HT1080 (cell line): ENCODE measurements around the gene CNBD2. TPM values are rescaled to one million over a fixed set of nuclear protein-coding genes. Genes with fewer than 3 reads are reported as not detected.
"Not testable (repeated sequence)": the region's sequence is repeated elsewhere in the genome, so short reads cannot be mapped to it uniquely, and the experiment has no call there.

Experiments used
- DNase-seq: peaks from one replicate; pipeline ENCODE4 v3.0.0-alpha.2; 2015; ENCODE audit warnings: low read depth
- polyA plus RNA-seq, 2 experiments: library from polyadenylated mRNA; depleted of rRNA; stranded (reverse); fragments of >200 nt; gene quantifications; 2 replicates each; pipeline ENCODE4 v1.2.3, GENCODE V29; 2015
- total RNA-seq: library from RNA; depleted of rRNA; stranded (reverse); fragments of >200 nt; shearing (Covaris generic); gene quantifications from 2 replicates; pipeline ENCODE4 v1.2.3, GENCODE V29; 2014; rRNA removed

CNBD2 gene
- total RNA-seq = 5.5 and 7.4 TPM in 2 replicates
- 3.6 and 4.7 TPM in 2 replicates for polyA plus RNA-seq (2015; cell fraction: cytosol; rRNA removed)
- 2.0 and 3.8 TPM in 2 replicates for polyA plus RNA-seq (2015; cell fraction: nucleus; rRNA removed)

- no peak for DNase-seq
Measured at GRCh38 chr20:35967979-35968640, at the start of gene CNBD2. TSS of gene CNBD2 (plus strand) at chr20:35968590. CDS start at chr20:35968763, 173 bp downstream.

GRCh38 chr20:35920523-35920922 lies 47.9 kb upstream of the CNBD2 start:
- no peak for DNase-seq

- DNase-seq = no peak
Measured at GRCh38 chr20:35929301-35929700, 39.1 kb upstream of the CNBD2 start.

GRCh38 chr20:35934050-35934449 lies 34.3 kb upstream of the CNBD2 start:
- no peak for DNase-seq

GRCh38 chr20:35939264-35939663 lies 29.1 kb upstream of the CNBD2 start:
- DNase-seq = no peak

GRCh38 chr20:35941620-35942019 lies 26.8 kb upstream of the CNBD2 start:
- DNase-seq = no peak

GRCh38 chr20:35942243-35942642 lies 26.1 kb upstream of the CNBD2 start:
- DNase-seq = no peak

GRCh38 chr20:35947489-35947888 lies 20.9 kb upstream of the CNBD2 start:
- peak; percentile 34 for DNase-seq

- DNase-seq = no peak
Measured at GRCh38 chr20:35947907-35948306, 20.5 kb upstream of the CNBD2 start.

GRCh38 chr20:35950093-35950492 lies 18.3 kb upstream of the CNBD2 start:
- no peak for DNase-seq

GRCh38 chr20:35952080-35952479 lies 16.3 kb upstream of the CNBD2 start:
- DNase-seq = not testable (repeated sequence)

- DNase-seq = no peak
Measured at GRCh38 chr20:35952480-35953386, 15.7 kb upstream of the CNBD2 start.

- DNase-seq = no peak
Measured at GRCh38 chr20:35953387-35954199, 14.8 kb upstream of the CNBD2 start.

- peak; percentile 98 for DNase-seq
Measured at GRCh38 chr20:35954200-35954906, 14.0 kb upstream of the CNBD2 start, which contains the start of gene SCAND1. TSS of gene SCAND1 (minus strand) at chr20:35954502. CDS start at chr20:35954284, 218 bp downstream.

GRCh38 chr20:35954907-35955251 lies 13.5 kb upstream of the CNBD2 start:
- DNase-seq = no peak

GRCh38 chr20:35956616-35957015 lies 11.8 kb upstream of the CNBD2 start:
- no peak for DNase-seq

GRCh38 chr20:35959291-35959690 lies 9.1 kb upstream of the CNBD2 start:
- not testable (repeated sequence) for DNase-seq

GRCh38 chr20:35963878-35964277 lies 4.5 kb upstream of the CNBD2 start:
- no peak for DNase-seq

GRCh38 chr20:35968930-35969329 lies 540 bp downstream of the CNBD2 start:
- DNase-seq = no peak

- DNase-seq = no peak
Measured at GRCh38 chr20:35971981-35972380, 3.6 kb downstream of the CNBD2 start.

- DNase-seq = no peak
Measured at GRCh38 chr20:35972462-35972861, 4.1 kb downstream of the CNBD2 start.
